ENCODE data around the gene APBB1.
"Not testable (repeated sequence)": the region's sequence is repeated elsewhere in the genome, so short reads cannot be mapped to it uniquely, and the experiment has no call there.

Gene APBB1

DNA sequence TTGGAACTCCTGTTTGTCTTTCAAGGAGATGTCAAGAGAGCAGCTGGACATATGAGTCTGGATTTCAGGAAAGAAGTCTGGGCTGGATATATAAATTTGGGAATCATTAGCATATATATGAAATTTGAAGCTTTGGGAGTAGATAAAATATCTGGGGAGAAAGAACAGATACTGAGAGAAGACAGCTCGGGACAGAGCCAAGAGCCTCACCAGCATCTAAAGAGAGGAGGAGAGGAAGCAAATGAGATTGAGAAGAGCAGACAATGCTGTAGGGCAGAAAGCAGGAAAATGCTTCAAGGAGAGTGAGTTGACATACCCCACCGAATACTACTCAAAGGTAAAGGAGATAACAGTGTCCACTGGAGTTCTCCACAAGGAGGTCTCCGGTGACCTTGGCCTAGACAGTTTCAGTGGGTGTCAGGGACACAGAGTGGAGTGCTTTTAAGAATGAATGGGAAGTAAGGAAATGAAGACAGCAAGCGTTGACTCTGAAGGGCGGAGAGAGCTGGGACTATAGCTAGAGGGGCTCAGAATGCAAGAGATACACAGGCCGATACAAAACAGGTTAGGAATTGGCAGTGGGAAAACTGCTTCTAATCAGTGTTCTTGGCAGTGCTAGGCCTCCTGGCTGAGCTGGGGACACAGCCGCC is 862 bp downstream of the APBB1 start:
- DNase-seq (ENCODE audit: low read depth), result no peak

- no peak for DNase-seq (ENCODE audit: low read depth)
These were observed 3.1 kb downstream of the APBB1 start for GRCh38 chr11:6415797-6416196.

DNA sequence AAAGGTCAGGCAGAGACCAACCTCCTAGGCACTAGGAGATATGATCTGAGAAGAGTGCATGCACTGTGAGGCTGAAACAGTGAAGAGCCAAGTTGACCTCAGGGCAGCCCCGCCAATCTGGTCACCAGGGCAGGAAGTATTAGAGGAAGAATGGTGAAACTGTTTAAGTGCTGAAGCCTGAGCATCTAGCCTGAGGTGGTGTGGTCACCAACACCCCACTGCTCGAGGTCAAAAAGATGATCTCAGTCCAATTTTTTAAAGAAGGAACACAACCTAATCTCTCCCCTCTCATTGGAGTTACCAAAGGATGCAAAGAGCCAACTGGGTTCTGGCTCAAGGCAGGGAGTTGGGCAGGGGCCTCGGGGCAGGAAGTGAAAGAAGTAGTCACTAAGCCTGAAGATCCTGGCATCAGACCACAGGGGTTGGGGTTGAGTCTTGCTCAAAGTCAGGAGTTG is 4.0 kb downstream of the APBB1 start:
- no peak for DNase-seq (ENCODE audit: low read depth)

- no peak for DNase-seq (ENCODE audit: low read depth)
These were observed 5.1 kb downstream of the APBB1 start for GRCh38 chr11:6413791-6414201.

DNA sequence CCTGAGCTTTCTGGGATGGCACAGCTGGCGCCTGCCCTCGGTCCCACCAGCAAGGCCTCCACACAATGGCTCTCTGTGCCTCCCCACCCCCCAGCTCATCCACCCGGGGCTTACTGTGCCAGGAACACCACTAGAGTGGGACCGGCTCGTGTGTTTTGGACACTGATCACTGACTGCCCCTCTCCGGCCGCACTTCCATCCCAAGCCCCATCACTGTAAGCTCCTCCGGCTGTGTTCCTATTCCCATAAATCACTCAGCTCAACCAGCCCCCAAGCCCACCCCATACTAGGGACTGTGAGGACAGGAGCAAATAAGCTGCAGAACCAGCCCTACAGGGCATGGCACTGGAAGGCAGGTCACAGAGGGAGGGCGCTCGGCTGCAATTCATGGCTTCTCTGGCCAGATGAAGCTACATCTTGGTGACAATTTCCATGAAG is 7.3 kb downstream of the APBB1 start:
- no peak for DNase-seq (ENCODE audit: low read depth)

DNA sequence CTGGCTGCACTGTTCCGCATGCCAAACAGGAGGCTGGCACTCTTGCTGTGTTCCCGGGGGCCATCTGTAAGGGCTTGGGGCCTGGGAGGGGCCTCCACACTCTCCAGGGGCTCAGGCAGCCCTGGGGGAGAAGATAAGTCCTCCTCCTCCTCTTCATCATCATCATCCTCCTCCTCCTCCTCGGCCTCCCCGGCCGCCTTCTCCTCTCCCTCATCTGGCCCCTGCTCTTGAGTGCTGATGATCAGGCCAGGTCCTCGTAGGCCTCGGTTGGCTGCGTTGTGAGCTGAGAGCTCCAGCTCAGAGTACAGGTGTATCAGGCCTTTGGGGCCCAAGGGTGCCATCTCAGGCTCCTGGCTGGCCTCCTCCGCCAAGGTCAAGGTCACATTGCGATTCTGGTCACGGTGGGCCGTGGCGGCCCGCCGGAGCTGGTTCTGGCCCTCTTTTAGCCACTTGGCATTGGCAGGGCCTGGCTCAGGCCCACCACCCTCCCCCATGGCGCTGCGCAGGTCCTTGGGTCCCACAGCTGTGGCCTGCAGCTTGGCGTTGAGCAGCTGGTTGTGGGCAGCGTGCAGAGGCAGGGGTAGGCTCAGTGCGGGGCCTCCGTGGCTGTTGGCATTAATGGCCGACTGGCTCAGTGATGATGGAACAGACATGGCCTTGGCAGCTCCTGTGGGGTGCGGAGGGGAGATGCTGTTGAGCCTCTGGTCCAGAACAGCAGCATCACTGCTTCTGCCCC is 8.0 kb downstream of the APBB1 start:
- DNase-seq (ENCODE audit: low read depth), result no peak

DNA sequence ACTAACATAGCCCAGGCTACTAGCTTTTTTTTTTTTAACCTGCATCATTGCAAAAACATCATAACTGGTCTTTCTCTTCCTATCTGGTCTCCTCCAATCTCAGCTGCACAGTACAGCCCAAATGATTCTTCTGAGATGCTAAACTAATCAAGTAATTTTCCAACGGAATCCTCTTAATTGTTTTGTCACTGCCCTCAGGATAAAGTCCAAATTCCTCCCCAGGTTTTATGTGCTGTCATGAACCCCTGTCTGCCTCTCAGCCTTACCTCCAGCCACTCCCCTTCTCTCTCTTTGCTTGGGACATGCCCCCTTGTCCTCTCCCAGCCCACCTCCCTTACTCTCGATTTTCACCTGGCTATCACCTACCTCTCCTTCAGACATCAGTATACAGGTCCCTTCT is 12.5 kb downstream of the APBB1 start:
- DNase-seq (ENCODE audit: low read depth), result no peak

DNA sequence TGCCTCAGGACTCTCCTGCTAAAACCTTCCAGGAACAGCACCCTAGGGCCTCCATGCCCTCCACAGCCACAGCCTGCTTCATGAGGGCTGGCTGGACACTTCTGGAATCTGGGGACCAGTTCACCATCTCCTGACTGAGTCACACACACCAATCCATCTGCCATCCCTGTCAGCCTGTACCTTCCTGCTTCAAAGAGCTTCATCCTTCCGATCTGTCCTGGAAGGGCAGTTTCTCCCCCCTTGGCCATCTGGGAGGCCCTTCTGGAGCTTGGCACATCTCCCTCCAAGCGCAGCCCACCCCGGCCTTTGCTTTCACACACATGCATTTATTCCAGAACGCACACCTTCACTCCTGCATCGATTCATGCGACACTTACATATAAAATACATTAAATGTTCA is 13.0 kb downstream of the APBB1 start:
- DNase-seq (ENCODE audit: low read depth), result no peak

- DNase-seq (ENCODE audit: low read depth), result no peak
These were observed 13.7 kb downstream of the APBB1 start for GRCh38 chr11:6405052-6405667.

- DNase-seq (ENCODE audit: low read depth), result no peak
These were observed 14.4 kb downstream of the APBB1 start for GRCh38 chr11:6404342-6405051.

GRCh38 chr11:6403539-6403938 is 15.4 kb downstream of the APBB1 start:
- no peak for DNase-seq (ENCODE audit: low read depth)

- peak; percentile 79 for DNase-seq (ENCODE audit: low read depth)
These were observed 16.3 kb downstream of the APBB1 start for GRCh38 chr11:6402561-6402981.

- DNase-seq (ENCODE audit: low read depth), result peak; percentile 32
These were observed 16.8 kb downstream of the APBB1 start for GRCh38 chr11:6402061-6402470.

GRCh38 chr11:6401464-6401863 is 17.4 kb downstream of the APBB1 start:
- DNase-seq (ENCODE audit: low read depth), result no peak

GRCh38 chr11:6400431-6401345 is 18.2 kb downstream of the APBB1 start:
- no peak for DNase-seq (ENCODE audit: low read depth)

- DNase-seq (ENCODE audit: low read depth), result no peak
These were observed 21.3 kb downstream of the APBB1 start for GRCh38 chr11:6397636-6398035.

DNA sequence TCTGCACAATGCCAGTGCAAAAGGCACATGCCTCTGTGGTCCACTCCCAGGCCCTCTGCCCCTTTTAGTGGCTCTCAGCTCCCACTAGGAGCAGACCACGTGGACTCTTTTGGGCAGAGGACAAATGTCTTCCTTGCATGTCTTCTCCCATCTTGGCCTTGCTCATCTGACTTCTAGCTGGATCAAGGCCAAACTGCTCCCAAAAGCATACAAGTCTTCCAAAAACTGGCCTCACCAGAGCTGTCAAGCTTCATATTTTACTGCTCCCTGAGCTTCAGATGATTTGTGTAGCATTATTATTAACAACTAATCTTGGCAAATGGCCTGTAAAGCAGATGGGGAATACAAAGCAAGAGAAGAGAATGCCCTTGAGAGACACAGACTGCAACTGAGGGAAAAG is 21.7 kb downstream of the APBB1 start:
- no peak for DNase-seq (ENCODE audit: low read depth)

DNA sequence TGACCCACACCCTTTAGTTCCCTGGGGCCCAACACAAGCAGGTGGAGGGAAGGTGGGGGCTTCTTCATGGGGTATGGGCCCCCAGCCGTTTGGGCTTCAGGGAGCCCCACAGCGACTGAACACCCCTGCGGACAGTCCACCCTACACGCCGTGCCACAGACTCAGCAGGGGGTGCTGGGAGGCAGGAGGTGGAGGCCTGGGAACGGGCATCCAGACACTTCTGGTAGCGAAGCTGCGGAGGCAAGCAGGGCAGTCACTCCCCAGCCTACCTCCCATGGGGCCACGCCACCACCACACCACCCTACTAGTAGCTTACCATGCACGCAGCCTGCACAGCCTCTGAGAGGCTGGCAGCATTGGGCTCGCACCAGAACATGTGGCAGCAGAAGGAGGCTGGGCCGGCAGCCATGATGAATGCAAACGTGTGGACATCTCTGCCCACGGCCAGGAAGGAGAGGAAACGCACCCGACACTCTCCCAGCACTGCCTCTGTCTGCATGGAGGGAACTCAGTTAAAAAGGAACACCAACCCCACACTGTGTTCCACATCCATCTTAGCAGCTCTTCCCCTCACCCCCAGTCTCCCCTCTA is 23.3 kb downstream of the APBB1 start:
- DNase-seq (ENCODE audit: low read depth), result no peak

DNA sequence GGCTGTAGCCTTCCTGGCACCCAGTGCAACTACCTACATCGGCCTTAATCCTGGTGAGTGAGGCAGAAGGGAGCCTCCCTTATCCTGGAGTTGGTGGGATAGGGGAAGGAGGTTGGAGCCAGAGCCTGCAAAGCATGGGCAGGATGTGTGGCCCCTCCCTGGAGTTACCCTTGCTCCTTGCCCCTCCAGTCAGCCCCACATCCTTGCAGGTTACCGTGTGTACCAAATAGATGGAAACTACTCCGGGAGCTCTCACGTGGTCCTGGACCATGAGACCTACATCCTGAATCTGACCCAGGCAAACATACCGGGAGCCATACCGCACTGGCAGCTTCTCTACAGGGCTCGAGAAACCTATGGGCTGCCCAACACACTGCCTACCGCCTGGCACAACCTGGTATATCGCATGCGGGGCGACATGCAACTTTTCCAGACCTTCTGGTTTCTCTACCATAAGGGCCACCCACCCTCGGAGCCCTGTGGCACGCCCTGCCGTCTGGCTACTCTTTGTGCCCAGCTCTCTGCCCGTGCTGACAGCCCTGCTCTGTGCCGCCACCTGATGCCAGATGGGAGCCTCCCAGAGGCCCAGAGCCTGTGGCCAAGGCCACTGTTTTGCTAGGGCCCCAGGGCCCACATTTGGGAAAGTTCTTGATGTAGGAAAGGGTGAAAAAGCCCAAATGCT is 24.8 kb downstream of the APBB1 start:
- no peak for DNase-seq (ENCODE audit: low read depth)

DNA sequence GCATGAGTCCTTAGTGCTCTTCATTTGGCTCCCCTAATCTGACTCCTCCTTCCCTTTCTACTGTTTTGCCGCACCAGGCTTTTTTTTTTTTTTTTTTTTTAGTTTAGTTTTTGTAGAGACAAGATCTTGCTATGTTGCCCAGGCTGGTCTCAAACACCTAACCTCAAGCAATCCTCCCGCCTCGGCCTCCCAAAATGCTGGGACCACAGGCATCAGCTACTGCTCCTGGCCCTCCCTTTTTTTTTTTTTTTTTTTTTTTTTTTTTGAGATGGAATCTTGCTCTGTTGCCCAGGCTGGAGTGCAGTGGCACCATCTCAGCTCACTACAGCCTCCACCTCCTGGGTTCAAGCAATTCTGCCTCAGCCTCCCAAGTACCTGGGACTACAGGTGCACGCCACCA is 26.6 kb downstream of the APBB1 start:
- not testable (repeated sequence) for DNase-seq (ENCODE audit: low read depth)

Measured in CMK (cell line).